Ovary (tissue), 9 donors: Measurements from ENCODE around the gene LMOD1. TPM values are rescaled to one million over a fixed set of nuclear protein-coding genes. Genes with fewer than 3 reads are reported as not detected.

ENCODE experiments used
- DNase-seq, 5 donors: peaks; one replicate each; pipeline ENCODE4 v3.0.0-alpha.2; 2019 to 2020
- H3K27ac ChIP-seq, 2 donors: fragments of 200-600 bp; one replicate each; pipeline versions ENCODE4 v1.5.1 to v1.8.0; 2019 to 2022
- H3K27me3 ChIP-seq: fragments of 200-600 bp; one replicate; pipeline ENCODE4 v1.8.0; 2022
- H3K36me3 ChIP-seq: fragments of 200-600 bp; sonication (generic); one replicate; pipeline ENCODE4 v1.5.1; 2019
- H3K4me1 ChIP-seq: one replicate; pipeline ENCODE4 v1.8.1; 2013; ENCODE audit warnings: mild to moderate bottlenecking, moderate library complexity; ENCODE audit not compliant: insufficient read depth
- H3K4me3 ChIP-seq: fragments of 200-600 bp; sonication (generic); one replicate; pipeline ENCODE4 v1.5.1; 2017
- H3K9me3 ChIP-seq, 2 donors: fragments of 200-600 bp in 1 of 2; sonication (generic) in 1 of 2; one replicate each; pipeline versions ENCODE4 v1.5.1 to v1.8.1; 2013 to 2019; ENCODE audit warnings: mild to moderate bottlenecking in 1 of 2, moderate library complexity in 1 of 2
- CTCF ChIP-seq, 3 donors: fragments of 450-650 bp in 2 of 3; fragments of 200-600 bp in 1 of 3; IDR thresholded peaks; one replicate each; pipeline versions ENCODE4 v1.5.1 to v1.8.0; 2016 to 2022; ENCODE audit warnings: antibody characterized with exemption in 3 of 3, mild to moderate bottlenecking in 1 of 3
- EP300 ChIP-seq: sonication (generic); formaldehyde crosslinking; IDR thresholded peaks from one replicate; pipeline ENCODE4 v1.6.1; 2017; ENCODE audit warnings: antibody characterized with exemption
- POLR2A ChIP-seq: fragments of 450-650 bp; IDR thresholded peaks from one replicate; pipeline ENCODE4 v1.6.1; 2017; ENCODE audit warnings: antibody characterized with exemption, mild to moderate bottlenecking, moderate library complexity
- WGBS, 3 donors: extraction: QIAGEN DNeasy Blood & Tissue Kit in 1 of 3; methylation state at CpG; one replicate each; pipeline versions ENCODE4 v1.1.5 to v1.1.7; 2013 to 2017; 5-methylcytosine and 5-hydroxymethylcytosine counted together
- intact Hi-C, 4 donors: fragments of 100-400 bp; cut with DNase I; formaldehyde crosslinking; loops; one replicate each; pipeline versions ENCODE4 v1.11.0 to v1.15.1; 2022 to 2023
- polyA plus RNA-seq, 2 donors: library from polyadenylated mRNA; stranded (reverse); fragments of 200-250 nt in 1 of 2; fragments of 350-450 nt in 1 of 2; fragmentation: Illumina TruSeq in 1 of 2; extraction: RNeasy Lipid Tissue Mini Kit (QIAGEN cat#74804) in 1 of 2; gene quantifications; one replicate each; pipeline ENCODE4 v1.2.3, GENCODE V29; 2013 to 2014
- total RNA-seq, 7 donors: library from RNA; depleted of rRNA in 2 of 7; stranded (reverse); fragments of >200 nt in 2 of 7; fragmentation: NEBNext Ultra II Directional in 3 of 7; extraction: Animal tissue kit (Norgen Biotek cat#: 25700) in 3 of 7; gene quantifications; one replicate each; pipeline versions ENCODE4 v1.1.0 to v1.2.4, GENCODE V29; 2016 to 2023
- donor health status: DM: no; HTN: no; CAD: no; lungs with moderate emphysema.
- donor health status: DM: no; HTN: no; CAD: no.
- donor health status: Bipolar disorder and iron deficiency.
- donor health status: DM: yes; HTN: yes; CAD: no.
- donor health status: DM: no; HTN: no; CAD: no.
- donor health status: DM: yes; HTN: yes; CAD: no.

The LMOD1 gene
- total and polyA plus RNA-seq, 9 donors: 25.6 to 255 (median 92.6) TPM

GRCh38 chr1:201883786-201884185 is 62.6 kb downstream of the LMOD1 start:
- no peaks in the 10 kb centered on the region for H3K36me3 ChIP-seq
- peaks cover 18% of the 10 kb centered on the region for H3K4me1 ChIP-seq
- intact Hi-C loops: no loop called here
- H3K27ac ChIP-seq: peak overlapping the region in 1 of 2 donors; percentile 37
- DNase-seq: peak in 4 of 5 donors; percentile 68 to 72 (median 70)
- H3K9me3 ChIP-seq: no peaks in the 10 kb centered on the region
- WGBS, 3 donors: 3 to 5% (median 3%) methylated on average over 7 of the region's 7 CpGs
- no peaks in the 10 kb centered on the region for H3K27me3 ChIP-seq
- H3K4me3 ChIP-seq: no peak overlapping the region
- TF ChIP-seq POLR2A: no peak
- TF ChIP-seq CTCF (IDR thresholded peaks at IDR 0.05): no peak
- TF ChIP-seq EP300: no peak

- Histone ChIP-seq H3K9me3 (no peaks in the 10 kb centered on the region), H3K4me3 (no peak overlapping the region), H3K36me3 (no peaks in the 10 kb centered on the region), H3K27ac (peak overlapping the region in 1 of 2 donors; percentile 37), H3K4me1 (peaks cover 17% of the 10 kb centered on the region), H3K27me3 (no peaks in the 10 kb centered on the region)
- 47 to 73% (median 60%) methylated on average over 3 of the region's 3 CpGs for WGBS, 3 donors
- intact Hi-C loops: no loop called here
- TF ChIP-seq EP300 (no peak), POLR2A (no peak), CTCF (IDR thresholded peaks at IDR 0.05) (no peak)
- DNase-seq: peak in 1 of 5 donors; percentile 32
These were observed 63.1 kb downstream of the LMOD1 start for GRCh38 chr1:201883266-201883665.

DNA sequence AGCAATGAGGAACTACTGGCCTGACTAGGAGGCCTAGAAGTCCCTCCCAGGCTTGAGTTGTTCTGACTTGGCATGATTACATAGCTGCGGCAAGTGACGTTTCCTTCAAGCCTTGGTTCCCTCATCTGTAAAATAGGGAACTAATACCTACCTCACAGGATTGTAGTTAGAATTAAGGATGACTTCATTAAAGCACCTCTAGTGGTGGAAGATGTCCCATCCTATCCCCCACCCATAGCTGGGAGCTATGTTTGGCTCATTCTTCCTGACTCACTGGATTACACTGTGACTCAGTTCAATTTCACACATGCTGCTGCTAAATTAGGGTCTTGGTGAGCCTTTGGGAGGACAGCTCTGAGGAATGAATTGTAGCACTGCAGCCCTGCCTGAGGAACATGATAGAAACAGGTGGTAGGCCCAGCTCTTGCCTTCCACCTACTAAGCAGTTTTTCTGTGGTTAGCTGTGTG is 63.6 kb downstream of the LMOD1 start:
- no peak overlapping the region for H3K27ac ChIP-seq
- 59 to 76% (median 69%) methylated on average over 2 of the region's 2 CpGs for WGBS, 3 donors

GRCh38 chr1:201881617-201882016 is 64.7 kb downstream of the LMOD1 start:
- DNase-seq: no peak
- no peak overlapping the region for H3K4me3 ChIP-seq
- H3K27ac ChIP-seq: no peak overlapping the region
- H3K4me1 ChIP-seq: peaks cover 14% of the 10 kb centered on the region
- H3K36me3 ChIP-seq: no peaks in the 10 kb centered on the region
- H3K27me3 ChIP-seq: no peaks in the 10 kb centered on the region
- intact Hi-C loops: no loop called here
- no peaks in the 10 kb centered on the region for H3K9me3 ChIP-seq
- TF ChIP-seq CTCF (IDR thresholded peaks at IDR 0.05) (no peak), POLR2A (no peak), EP300 (no peak)
- WGBS, 3 donors: 55 to 74% (median 69%) methylated on average over 1 of the region's 1 CpG

More for the DNA sequence above, 63.6 kb downstream of the LMOD1 start:
- intact Hi-C loops: no loop called here
- Histone ChIP-seq H3K9me3 (no peaks in the 10 kb centered on the region), H3K4me3 (no peak overlapping the region), H3K4me1 (peaks cover 14% of the 10 kb centered on the region), H3K27me3 (no peaks in the 10 kb centered on the region), H3K36me3 (no peaks in the 10 kb centered on the region)
- TF ChIP-seq EP300 (no peak), POLR2A (no peak), CTCF (IDR thresholded peaks at IDR 0.05) (no peak)
- DNase-seq: no peak
